NCI-H524 treated with DMSO at 0.1 percent for 48 hours (cell line): ENCODE results near the gene TCEANC2.

Source experiments
- DNase-seq: peaks from one replicate; lab custom pipeline; 2025; lab: John Stamatoyannopoulos, UW

The TCEANC2 gene

DNA sequence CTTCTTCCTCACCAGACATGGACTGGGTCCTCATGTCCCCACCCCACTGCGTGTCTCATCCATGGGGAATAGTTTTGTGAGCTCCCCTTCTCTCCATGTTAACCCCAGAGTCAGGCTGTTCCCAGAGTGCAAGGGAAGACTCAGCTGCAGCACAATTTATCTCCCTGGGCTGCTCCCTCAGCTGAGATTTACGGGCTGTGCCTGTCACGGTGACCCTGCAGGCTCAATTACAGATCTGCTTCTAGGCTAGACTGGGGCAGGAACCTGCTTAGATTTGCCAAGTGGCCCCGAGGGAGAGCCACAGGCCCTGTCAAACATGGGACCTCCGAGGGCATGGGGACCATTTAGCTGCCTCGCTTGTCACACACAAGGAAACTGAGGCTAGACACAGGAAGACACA lies 61.5 kb downstream of the TCEANC2 start:
- DNase-seq = no peak

- DNase-seq = no peak
These were observed 62.1 kb downstream of the TCEANC2 start for GRCh38 chr1:54115520-54115919.

GRCh38 chr1:54117815-54118563 lies 64.6 kb downstream of the TCEANC2 start:
- no peak for DNase-seq

DNA sequence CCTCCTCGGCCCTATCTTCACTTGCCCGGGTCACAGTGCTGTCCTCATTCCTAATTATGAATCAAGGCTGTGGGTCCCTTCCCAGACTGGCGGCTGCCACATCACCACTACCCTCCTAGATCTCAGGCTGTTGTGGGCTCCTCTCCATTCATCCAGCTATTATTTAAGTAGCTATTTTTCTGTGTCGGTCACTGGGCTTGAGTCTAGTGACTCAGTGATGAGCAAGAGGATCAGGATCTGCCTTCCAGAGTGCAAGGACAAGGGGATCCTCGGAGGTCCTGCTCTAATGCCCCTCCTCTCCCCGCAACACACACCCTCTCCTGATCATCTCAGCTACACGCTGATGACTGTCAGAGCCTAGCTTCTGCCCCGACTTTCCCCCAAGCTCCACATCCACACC lies 65.3 kb downstream of the TCEANC2 start:
- DNase-seq = no peak

DNA sequence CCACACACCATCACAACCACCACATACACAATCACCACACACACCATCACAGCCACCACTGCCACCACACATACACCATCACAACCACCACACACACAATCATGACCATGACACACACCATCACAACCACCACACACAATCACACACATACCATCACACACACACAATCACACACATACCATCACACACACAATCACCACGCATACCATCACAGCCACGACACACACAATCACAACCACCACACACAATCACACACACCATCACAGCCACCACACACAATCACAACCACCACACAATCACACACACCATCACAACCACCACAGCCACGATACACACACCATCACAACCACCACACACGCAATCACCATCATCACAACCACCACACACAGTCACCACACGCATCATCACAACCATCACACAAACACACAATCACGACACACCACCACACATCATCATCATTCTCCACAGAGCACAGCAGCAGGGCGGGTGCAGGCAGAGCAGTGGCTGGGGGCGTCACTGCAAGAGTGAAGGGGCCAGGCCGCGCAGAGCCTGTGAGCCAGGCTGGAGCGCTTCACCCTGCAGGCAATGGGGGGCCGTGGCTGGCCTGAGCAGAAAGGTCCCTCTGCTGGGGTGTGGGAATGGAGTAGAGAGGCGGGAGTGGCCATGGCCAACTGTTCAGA lies 66.8 kb downstream of the TCEANC2 start:
- no peak for DNase-seq

- DNase-seq = no peak
These were observed 67.5 kb downstream of the TCEANC2 start for GRCh38 chr1:54120698-54121481.

- no peak for DNase-seq
These were observed 68.2 kb downstream of the TCEANC2 start for GRCh38 chr1:54121482-54122134.

- no peak for DNase-seq
These were observed 68.8 kb downstream of the TCEANC2 start for GRCh38 chr1:54122135-54122751.

DNA sequence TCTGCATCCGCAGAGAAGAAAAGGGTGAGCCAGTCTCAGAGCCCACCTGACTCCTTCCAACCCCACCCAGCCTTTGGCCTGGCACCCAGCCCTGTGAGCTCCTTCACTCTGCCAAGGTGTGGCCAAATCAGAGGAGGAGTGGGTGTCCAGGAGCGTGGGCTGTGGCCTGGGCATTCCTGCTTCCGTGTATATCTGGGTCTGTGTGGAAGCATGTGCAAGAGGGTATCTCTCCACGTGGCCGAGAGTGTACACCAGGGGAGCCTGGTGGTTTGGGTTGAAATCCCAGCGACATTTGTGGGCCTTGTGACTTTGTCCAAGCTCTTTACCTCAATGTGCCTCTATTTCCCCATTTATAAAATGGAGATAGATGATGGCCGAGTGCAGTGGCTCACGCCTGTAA lies 69.6 kb downstream of the TCEANC2 start:
- no peak for DNase-seq

- DNase-seq = no peak
These were observed 71.1 kb downstream of the TCEANC2 start for GRCh38 chr1:54124472-54124871.

DNA sequence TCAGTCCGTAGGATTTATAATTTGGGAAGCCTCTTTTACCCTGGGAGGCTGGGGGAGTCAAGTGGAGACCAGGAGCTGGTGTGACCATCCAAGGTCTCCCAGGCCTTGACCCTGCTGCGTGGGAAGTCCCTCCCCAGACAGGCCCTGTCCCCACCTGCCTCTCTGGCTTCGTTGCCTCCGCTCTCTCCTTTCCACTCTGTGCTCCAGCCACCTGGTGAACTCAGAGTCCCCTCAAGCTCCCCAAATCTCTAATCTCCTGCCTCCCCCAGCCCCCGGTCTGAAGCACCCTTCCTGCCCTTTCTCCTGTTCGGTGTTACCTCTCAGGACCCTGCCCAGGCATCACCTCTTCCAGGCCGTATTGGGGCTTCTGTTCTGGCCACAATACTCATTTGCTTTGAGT lies 71.5 kb downstream of the TCEANC2 start:
- DNase-seq = no peak

GRCh38 chr1:54125386-54126070 lies 72.1 kb downstream of the TCEANC2 start:
- DNase-seq = no peak

GRCh38 chr1:54126271-54126815 lies 72.9 kb downstream of the TCEANC2 start:
- no peak for DNase-seq

DNA sequence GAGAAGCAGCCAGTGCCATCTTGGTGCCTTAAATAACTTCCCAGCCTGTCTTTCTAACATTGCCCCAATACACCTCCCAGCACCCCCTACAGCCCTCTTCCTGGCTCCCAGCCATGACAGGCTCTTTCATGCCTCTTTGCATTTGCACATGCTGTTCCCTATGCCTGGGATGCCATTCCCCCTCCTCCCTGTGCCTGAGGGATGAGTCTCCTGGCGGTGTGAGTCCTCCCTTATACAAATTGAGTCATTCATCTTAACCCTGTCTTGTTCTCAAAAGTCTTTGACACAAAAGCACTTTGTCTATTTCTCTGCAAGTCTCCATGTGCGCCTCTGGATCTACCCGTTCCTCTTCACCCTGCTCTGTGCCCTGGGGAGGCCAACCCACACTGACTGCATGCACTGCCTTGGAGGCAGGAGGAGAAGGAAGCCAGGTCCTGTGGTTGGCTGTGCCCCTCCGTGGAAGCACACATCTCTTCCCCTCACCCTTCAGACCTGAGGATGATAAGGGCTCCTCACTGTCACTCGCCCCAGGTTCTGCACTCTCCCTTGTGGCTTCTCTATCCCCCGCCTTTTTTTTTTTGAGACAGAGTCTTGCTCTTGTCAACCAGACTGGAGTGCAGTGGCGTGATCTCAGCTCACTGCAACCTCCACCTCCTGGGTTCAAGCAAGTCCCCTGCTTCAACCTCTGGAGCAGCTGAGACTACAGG lies 74.3 kb downstream of the TCEANC2 start:
- DNase-seq = no peak

DNA sequence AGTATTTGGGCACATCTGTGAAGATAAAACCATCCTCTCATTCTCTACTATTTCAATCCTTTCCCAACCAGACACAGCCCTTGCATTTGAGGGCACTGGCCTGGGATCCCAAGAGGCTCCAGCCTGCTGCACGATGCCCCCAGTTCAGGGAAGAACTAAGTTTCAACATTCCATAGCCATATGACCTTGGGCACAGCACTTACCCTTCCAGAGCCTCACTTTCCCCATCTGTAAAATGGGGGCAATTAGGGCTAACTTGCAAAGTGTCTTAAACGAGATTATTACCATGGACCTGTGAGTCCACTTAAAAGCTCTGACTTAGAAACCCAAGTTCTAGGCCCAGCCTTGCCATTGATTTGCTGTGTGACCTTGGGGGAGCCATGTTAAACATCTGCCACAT lies 76.5 kb downstream of the TCEANC2 start:
- DNase-seq = no peak

DNA sequence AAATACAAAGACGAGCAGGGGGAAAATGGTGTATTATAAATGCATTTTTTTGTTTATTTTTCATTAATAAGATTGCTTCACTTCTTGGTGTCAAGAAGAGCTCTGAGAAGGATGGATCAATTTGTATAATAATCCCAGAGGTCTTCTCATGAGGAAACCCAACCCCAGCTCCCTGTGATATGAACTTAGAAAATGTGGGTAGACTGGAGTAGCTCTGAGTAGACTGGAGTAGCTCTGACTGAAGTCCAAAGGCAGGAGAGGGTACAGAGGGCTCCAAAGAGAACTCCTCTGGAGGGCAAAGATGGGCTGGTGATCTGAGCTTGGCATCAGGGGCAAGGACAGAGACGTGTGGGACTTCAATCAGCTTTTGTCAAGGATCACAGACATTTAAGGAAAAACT lies 78.0 kb downstream of the TCEANC2 start:
- DNase-seq = no peak

- DNase-seq = no peak
These were observed 79.1 kb downstream of the TCEANC2 start for GRCh38 chr1:54132495-54132894.

- DNase-seq = no peak
These were observed 80.9 kb downstream of the TCEANC2 start for GRCh38 chr1:54134295-54134694.

DNA sequence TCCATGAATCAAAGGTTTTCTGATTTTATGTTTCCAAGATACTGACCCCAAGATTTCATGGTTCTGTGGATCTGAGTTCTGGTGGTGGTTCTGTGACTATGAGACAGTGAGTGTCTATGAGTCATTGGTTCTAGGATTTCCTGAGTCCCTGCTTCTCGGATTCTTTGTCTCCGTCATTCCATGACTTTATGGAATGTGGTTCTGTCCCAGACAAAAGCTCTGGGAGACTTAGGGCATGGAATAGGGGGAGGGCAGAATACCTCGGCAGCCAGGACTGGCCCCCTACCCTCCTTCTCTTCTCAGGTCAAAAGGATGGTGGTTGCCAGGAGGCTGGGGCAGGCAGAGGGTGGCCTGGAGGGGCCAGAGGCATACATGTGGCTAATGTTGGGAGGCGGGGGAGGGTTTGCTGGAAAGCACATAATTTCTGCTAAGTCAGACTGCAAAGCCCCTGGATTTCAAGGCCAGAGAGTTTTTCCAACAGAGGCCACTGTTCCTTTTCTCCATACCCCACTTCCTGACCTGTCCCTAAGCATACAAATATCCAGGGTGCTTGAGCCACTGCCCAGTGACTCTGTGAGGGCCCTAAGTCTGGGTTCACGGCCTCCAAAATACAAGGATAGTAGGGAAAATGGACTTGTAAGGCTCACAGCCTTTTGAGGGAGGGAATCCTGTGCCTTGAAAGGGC lies 82.2 kb downstream of the TCEANC2 start:
- no peak for DNase-seq
